Hindlimb muscle (tissue), 1 donor: ENCODE results near the gene PPTC7. TPM values are rescaled to one million over a fixed set of nuclear protein-coding genes. Genes with fewer than 3 reads are reported as not detected.
"Not testable (repeated sequence)": the region's sequence is repeated elsewhere in the genome, so short reads cannot be mapped to it uniquely, and the experiment has no call there.

Source experiments
- DNase-seq: peaks from one replicate; pipeline ENCODE4 v3.0.0-alpha.2; 2013
- polyA plus RNA-seq: library from polyadenylated mRNA; unstranded; fragments of 120-200 nt; gene quantifications from one replicate; pipeline ENCODE4 v1.2.1, GENCODE V29; 2013; ENCODE audit not compliant: insufficient read length

The PPTC7 gene
- polyA plus RNA-seq, 1 donor: 10.5 TPM

- DNase-seq: no peak
Measured at GRCh38 chr12:110534811-110535210, 48.3 kb downstream of the PPTC7 start.

- DNase-seq: no peak
Measured at GRCh38 chr12:110533607-110534006, 49.5 kb downstream of the PPTC7 start.

DNA sequence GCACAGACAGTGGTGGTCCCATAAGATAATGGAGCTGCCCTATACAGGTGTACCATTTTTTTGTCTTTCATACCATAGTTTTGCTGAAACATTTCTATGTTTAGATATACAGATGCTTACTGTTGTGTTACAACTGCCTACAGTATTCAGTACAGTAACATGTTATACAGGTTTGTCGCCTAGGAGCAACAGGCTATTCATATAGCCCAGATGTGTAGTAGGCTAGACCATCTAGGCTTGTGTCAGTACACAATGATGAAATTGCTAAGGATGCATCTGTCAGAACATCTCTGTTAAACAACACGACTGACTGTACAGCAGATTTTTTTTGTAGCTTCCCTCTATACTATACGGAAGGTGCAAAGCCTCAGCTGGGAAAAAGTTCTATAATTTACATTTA, 50.5 kb downstream of the PPTC7 start:
- DNase-seq: no peak

DNA sequence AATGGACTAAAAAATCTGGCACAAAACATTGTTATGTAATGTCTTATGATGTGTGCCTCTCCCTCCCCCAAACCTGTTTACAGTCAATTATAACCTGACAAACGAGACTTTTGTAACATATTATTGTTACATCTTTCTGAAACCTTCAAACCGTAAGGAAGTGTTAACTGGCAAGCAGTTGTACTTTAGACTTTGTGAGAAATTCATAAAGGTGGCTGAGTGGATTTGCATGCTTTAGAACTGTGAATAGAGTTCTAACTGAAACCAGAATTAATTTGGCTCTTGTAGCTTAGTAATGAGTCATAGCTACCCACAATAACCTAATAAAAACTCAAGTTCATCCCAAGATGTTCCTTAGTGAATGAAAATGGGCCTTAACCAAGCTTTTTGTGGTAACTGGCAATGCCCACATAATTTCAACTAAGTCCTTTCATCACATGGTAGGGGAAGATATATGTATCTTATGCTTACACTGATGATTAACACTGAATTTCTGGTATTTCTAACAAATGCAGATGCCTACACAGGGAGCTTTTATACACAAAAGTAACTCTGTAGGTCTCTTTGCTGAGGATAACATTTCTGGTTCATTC, 51.3 kb downstream of the PPTC7 start:
- DNase-seq: no peak

- no peak for DNase-seq
Measured at GRCh38 chr12:110530511-110530910, 52.6 kb downstream of the PPTC7 start.

DNA sequence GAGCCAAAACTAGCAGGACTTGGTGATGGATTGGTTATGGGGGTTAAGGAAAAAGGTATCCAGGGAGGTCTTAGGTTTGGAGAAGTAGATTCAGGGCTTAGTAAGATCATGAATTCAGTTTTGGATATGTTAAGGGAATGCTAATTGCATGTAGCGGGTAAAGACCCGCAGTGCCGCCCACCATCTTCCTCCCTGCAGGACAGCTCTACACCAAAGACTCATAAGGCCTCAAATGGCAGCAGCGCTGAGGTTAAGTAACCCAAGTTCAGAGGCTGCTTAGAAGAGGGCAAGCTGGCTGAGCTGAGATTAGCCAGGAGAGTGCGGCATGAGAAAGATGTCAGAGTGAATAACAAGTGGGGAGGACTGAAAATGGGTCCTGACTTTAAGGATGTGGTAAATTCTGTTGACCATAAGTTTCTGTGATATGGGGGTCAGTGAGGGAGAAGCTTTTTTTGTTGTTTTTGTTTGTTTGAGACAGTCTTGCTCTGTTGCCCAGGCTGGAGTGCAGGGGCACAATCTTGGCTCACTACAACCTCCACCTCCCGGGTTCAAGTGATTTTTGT, 54.8 kb downstream of the PPTC7 start:
- no peak for DNase-seq

DNA sequence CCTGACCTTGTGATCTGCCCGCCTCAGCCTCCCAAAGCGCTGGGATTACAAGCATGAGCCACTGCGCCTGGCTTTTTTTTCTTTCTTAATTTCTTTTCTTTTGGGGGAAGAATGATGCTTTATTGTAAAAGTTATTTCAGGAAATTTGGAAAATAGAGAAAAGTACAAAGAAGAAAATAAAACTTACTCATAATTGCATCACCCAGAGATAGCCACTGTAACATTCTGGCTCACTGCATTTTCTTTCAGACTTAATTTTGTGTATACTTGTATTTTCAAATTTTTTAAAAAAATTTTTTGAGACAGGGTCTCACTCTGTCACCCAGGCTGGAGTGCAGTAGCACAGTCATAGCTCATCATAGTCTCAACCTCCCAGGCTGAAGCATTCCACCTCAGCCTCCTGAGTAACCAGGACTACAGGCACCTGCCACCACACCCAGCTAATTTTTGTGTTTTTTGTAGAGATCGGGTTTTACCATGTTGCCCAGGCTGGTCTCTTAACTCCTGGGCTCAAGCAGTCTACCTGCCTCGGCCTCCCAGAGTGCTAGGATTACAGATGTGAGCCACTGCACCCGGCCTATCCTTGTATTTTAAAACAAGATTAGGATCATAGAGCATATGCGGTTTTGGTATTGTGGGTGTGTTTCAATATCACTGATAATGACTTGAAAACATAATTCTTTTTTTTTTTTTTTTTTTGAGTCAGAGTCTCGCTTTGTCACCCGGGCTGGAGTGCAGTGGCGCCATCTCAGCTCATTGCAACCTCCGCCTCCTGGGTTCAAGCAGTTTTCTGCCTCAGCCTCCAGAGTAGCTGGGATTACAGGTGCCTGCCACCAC, 62.0 kb downstream of the PPTC7 start:
- DNase-seq: not testable (repeated sequence)

DNA sequence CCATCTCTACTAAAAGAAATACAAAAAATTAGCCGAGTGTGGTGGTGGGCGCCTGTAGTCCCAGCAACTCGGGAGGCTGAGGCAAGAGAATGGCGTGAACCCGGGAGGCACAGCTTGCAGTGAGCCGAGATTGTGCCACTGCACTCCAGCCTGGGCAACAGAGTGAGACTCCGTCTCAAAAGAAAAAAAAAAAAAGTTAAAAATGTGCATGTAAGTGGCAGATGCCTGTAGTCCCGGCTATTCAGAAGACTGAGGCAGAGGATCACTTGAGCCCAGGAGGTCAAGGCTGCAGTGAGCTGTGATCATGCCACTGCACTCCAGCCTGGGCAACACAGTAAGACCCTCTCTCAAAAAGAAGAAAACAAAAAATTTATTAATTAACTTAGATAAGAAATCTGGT, 65.1 kb downstream of the PPTC7 start:
- not testable (repeated sequence) for DNase-seq

DNA sequence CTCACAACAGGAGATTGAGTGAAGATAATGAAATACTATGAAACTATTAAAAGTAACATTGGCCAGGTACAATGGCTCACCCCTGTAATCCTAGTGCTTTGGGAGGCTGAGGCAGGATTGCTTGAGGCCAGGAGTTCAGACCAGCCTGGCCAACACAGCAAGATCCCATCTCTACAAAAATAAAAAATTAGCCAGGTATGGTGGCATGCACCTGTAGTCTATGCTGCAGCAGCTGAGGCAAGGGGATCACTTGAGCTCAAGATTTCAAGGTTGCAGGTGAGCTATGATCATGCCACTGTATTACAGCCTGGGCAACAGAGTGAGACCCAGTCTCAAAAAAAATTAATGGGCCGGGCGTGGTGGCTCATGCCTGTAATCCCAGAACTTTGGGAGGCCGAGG, 66.1 kb downstream of the PPTC7 start:
- DNase-seq: no peak

DNA sequence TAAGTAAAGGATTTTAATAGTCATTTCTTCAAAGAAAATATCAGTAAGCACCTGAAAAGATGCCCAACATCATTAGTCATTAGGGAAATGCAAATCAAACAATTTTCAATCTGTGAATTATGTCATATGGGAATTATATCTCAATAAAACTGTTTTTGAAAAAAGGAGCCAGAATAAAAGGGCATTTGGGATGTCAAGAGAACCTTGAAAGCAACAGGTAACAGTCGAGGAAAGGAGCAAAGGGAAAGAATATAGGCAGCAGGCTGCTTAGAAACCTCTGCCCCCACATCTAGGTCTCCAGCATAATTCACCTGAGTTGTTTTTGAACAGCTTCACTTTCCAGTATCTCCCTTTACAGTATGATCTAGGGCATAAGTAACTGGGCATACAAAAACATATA, 68.8 kb downstream of the PPTC7 start:
- no peak for DNase-seq

DNA sequence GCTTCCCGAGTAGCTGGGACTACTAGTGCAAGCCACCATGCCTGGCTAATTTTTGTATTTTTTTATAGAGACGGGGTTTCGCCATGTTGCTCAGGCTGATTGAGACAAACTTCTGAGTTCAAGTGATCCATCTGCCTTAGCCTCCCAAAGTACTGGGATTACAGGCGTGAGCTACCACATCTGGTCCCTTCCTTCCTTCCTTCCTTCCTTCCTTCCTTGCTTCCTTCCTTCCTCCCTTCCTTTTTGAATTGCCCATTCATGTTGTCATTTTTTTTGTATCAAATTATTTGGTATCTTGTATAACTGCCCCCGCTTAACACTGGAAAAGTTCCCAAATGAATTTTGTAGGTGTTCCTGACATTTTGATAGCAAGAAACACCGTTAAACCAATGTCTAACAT, 69.3 kb downstream of the PPTC7 start:
- no peak for DNase-seq

DNA sequence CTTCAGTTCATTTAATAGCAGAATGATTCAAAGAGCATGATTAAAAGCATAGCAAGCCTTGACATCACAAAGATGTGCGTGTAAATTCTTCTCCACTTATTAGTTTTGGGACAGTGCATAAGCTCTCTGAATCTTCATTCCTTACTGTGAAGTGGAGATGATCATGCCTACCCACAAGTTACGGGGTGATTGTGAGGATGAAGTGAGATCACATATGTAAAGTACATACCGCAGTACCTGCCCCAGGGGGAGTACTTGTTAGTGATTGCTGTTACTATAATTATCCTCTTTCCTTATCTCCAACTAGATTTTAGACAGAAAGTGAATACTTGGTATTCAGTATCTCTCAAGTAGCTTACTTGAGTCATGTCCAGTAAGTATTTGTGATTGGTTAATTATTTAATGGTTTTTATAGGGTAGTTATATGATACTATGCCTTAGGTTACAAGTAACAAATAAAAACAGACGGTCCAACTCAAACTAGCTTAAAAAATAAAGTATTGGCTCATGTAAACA, 75.0 kb downstream of the PPTC7 start:
- no peak for DNase-seq

DNA sequence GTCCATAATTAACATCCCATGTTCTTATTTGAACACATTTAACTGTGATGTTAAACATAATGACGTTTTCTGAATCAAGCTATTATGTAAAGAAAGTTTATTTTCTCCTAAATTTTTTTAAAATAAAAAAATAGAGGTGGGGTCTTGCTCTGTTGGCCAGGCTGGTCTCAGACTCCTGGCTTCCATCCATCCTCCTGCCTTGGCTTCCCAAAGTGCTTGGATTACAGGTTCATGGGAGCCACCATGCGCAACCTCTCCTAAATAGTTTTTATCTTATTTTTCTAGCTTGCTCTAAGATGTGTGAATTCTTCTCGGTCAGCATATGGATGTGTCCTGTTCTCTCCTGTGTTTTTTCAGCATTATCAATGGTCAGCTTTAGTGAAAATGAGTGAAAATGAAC, 77.8 kb downstream of the PPTC7 start:
- no peak for DNase-seq

DNA sequence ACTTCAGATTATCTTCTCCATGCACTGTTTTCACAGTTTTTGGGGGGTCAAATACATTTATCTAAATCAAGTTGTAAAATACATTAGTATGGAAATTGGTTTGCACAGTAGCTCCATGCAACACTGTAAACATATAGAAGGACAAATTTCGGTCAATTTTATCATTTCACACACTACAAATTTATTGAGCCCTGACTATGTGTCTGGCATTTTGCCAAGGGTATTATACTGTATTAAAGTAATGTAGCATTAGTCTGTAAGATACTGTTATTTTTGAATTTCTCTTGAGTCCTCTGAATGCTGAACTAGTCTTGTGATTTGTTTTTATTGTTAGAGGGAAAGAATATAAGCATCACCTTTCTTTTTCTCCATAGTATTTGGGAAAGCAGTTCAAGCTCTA, 79.7 kb downstream of the PPTC7 start:
- no peak for DNase-seq

- peak; percentile 97 for DNase-seq
Measured at GRCh38 chr12:110501752-110502738, 81.1 kb downstream of the PPTC7 start, which contains the start of the genes RAD9B and VPS29. TSS of gene RAD9B (plus strand) at chr12:110502331. CDS start at chr12:110502338, 7 bp downstream. TSS of gene VPS29 (minus strand) at chr12:110502111. CDS start at chr12:110502051, 60 bp downstream.

- DNase-seq: peak; percentile 22
Measured at GRCh38 chr12:110501399-110501751, 81.7 kb downstream of the PPTC7 start.

DNA sequence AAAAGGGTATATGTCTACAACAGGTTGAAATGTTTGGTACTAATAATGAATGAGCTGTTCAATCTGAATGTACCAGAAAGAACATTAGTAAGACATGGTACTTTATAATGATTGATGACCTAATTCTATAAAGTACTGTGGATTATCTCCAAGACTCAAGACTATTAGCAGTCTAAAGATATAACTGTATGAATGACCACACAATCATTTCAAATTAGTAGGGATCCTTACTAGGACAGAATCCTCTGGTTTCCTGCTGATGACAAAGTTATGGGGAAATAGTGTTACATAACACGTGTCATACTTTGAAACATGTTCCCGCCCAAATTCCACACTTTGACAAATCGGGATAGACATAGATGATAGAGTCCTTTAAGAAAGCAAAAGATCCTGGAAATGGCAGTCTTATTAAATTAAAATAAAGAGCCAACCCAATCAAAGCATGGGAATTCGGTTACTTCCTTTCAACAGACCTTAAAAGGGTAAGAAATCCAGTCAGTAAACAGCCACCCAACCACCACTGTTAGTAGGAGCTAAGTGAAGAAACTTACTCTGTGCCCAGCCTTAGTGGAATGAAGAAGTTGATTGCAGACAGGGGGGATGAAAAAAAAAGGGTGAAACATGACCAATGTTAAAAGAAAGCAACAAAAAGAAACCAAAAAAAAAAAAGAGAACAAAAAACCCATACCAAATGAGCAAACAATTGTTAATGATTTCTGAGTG, 84.0 kb downstream of the PPTC7 start:
- no peak for DNase-seq
